ENCODE data around the gene STK16. TPM values are rescaled to one million over a fixed set of nuclear protein-coding genes. Genes with fewer than 3 reads are reported as not detected.

Gene STK16
- total RNA-seq, 1 donor from 2014 or later, result 31.0 TPM

DNA sequence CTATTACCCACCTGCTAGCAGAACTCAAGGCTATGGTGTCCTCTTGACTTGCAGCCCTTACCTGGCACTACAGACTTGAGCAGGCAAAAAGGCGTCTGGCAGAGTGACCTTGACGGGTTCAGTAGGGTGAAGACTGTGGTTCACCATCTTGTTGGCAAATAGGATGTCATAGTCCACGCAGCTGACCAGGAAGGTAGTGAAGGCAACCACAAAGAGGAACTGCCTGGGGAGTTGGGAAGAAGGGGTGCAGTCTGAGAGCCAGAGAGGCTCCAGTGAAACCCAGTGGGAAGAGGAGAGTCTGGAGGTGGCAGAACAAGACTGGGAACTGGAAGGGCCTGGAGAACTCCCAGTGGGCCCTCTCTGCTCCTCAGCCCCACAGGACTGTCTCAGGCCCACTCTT, 19.9 kb upstream of the STK16 start:
- ChIA-PET CTCF (no interaction called here), POLR2A (interaction anchor here (7.8 kb wide), 1 partner anchor 24 kb away, joined by 287 read pairs; the partner anchor contains the start of genes GLB1L, STK16, TUBA4A and TUBA4B)
- DNase-seq (no peak), ATAC-seq (ENCODE audit: low read depth) (no peak)
- Mint-ChIP-seq H3K4me3 (no peak overlapping the region), H3K27ac (no peak overlapping the region), H3K27me3 (no peaks in the 10 kb centered on the region), H3K36me3 (ENCODE audit: low read depth) (peaks cover 64% of the 10 kb centered on the region), H3K4me1 (peaks cover 26% of the 10 kb centered on the region), H3K9me3 (no peaks in the 10 kb centered on the region)
- intact Hi-C loops (cut with micrococcal nuclease), result no loop called here
- TF ChIP-seq, protein P1, sequence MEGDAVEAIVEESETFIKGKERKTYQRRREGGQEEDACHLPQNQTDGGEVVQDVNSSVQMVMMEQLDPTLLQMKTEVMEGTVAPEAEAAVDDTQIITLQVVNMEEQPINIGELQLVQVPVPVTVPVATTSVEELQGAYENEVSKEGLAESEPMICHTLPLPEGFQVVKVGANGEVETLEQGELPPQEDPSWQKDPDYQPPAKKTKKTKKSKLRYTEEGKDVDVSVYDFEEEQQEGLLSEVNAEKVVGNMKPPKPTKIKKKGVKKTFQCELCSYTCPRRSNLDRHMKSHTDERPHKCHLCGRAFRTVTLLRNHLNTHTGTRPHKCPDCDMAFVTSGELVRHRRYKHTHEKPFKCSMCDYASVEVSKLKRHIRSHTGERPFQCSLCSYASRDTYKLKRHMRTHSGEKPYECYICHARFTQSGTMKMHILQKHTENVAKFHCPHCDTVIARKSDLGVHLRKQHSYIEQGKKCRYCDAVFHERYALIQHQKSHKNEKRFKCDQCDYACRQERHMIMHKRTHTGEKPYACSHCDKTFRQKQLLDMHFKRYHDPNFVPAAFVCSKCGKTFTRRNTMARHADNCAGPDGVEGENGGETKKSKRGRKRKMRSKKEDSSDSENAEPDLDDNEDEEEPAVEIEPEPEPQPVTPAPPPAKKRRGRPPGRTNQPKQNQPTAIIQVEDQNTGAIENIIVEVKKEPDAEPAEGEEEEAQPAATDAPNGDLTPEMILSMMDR (IDR thresholded peaks at IDR 0.05), result no peak

DNA sequence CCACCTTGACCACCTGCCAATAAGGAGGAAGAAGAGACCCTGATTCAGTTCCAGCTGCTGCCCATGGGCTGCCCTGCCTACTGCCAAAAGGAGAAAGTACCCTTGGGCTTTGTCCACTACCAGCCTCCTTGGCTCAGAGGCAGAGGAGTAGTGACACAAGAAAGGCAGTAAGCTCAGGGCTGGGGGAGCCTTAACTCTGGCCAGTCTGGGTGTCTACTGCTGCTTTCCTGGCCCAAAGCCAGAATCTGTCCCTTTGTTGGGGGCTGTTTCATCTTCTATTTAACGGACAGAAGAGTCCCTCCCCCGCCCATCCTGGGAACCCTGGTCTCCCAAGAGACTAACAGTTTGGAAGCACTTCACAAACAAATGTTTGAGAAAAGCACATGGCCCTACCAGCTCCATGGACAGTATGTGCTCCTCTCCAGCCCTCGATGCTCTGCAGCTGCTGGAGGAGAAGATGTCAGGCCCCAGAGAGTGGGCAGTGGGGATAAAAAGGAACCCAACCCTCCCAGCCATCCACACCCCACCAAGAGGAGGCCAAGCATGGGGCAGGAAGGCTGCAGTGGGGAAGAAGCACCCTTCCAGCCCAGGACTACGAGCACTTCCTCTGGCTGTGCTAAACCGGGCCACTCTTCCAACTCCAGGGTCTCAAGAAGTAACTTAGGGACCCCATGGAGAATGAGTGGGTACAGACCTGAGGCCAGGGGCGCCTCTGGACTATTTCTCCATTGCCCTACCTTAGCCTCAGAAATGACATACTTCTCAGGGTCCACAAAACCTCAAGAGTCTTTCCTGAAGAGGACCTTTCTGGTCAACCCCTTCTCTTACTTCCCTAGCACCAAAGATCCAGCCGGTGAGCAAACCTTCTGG, 17.0 kb upstream of the STK16 start:
- Mint-ChIP-seq H3K4me1 (peaks cover 43% of the 10 kb centered on the region), H3K27me3 (no peaks in the 10 kb centered on the region), H3K36me3 (ENCODE audit: low read depth) (peaks cover 58% of the 10 kb centered on the region), H3K4me3 (peak overlapping the region; percentile 77), H3K27ac (no peak overlapping the region), H3K9me3 (no peaks in the 10 kb centered on the region)
- intact Hi-C loops (cut with micrococcal nuclease), result no loop called here
- TF ChIP-seq, protein P1 (IDR thresholded peaks at IDR 0.05), result no peak
- no peak for ATAC-seq (ENCODE audit: low read depth)
- CTCF ChIA-PET, result interaction anchor here (1.4 to 2.4 kb wide), 5 partner anchors 21 to 66 kb away, joined by 4 to 19 read pairs (median 7); partner anchors contain the start of genes DNAJB2 and TUBA4A
- POLR2A ChIA-PET, result interaction anchor here (0.7 to 7.8 kb wide), 13 partner anchors 9 to 999 kb away, joined by 3 to 287 read pairs (median 9); partner anchors contain the start of genes ABCB6, CNPPD1, DNAJB2 and DNPEP
- DNase-seq, result no peak

DNA sequence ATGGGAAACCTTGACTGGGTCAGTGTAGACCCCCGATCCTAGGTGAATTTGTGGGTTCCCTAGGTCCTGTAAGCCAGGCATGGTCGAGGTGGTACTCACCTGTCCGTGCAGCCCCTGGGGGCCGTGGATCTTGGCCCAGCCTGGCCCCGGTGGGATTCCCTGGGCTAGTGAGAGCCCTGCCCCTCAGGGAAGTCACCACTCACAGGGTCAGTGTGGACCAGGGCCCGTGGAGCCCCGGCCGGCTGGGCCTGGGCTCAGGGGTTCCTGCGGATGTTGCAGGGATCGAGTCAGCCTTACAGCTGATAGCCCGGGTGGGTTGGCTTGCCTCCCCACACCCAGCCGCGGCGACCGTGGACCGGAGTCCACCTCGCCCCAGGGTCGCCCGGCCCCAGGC, 16.4 kb upstream of the STK16 start:
- POLR2A ChIA-PET, result interaction anchor here (0.7 to 7.8 kb wide), 13 partner anchors 10 to 999 kb away, joined by 3 to 287 read pairs (median 10); partner anchors contain the start of genes ABCB6, CNPPD1, DNAJB2 and DNPEP
- no peak for ATAC-seq (ENCODE audit: low read depth)
- TF ChIP-seq, protein P1 (IDR thresholded peaks at IDR 0.05), result no peak
- H3K4me3 Mint-ChIP-seq, result peak overlapping the region; percentile 77
- no peaks in the 10 kb centered on the region for H3K27me3 Mint-ChIP-seq
- CTCF ChIA-PET, result interaction anchor here (1.2 to 2.4 kb wide), 5 partner anchors 16 to 66 kb away, joined by 3 to 19 read pairs (median 7); partner anchors contain the start of genes DNAJB2, GLB1L, STK16 and TUBA4A
- peaks cover 58% of the 10 kb centered on the region for H3K36me3 Mint-ChIP-seq (ENCODE audit: low read depth)
- intact Hi-C loops (cut with micrococcal nuclease), result loop anchor here (1.0 kb wide), 10 partner anchors 11 to 159 kb away; partner anchors contain the start of genes ABCB6, DNAJB2, GLB1L and NHEJ1
- no peak overlapping the region for H3K27ac Mint-ChIP-seq
- H3K4me1 Mint-ChIP-seq, result peaks cover 43% of the 10 kb centered on the region
- no peaks in the 10 kb centered on the region for H3K9me3 Mint-ChIP-seq
- DNase-seq, result no peak

DNA sequence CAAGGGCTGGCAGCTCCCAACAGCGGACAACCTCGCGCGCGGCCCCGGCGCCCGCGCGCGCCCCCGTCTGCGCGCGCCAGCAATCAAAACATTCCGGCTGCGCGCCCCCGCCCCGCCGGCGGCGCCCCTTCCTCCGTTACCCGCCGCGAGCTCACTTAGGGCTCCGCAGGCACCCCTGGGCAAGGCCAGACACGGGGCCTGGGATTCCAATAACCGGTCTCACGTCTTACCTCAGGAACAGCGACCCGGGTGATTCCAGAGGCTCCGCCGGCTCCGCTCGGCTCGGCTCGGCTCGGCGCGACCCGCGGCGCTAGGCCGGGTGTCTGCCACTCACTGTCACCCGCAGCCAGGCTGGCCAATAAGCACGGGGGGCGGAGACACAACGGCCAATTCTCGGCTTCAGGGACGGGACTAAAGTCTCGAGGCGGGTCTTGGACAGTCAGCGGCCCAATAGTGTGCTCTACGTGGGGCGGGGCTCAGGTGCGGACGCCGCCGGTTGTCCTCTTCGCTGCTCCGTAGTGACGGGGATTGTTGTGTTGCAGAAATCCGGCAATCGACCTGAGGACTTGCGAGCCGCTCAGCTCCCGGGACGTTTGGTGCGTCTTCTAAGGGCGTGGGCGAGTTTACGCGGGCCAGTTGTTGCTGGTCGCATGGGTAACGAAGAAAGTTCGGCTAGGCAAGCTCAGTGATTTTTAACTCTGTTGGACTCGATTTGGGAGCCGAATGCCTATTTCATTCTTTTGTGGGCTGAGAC, 15.8 kb upstream of the STK16 start, which contains the start of the genes ANKZF1 and ATG9A:
ANKZF1 (plus strand) TSS at position 502 of the 754 bp plus-strand sequence. CDS start 452 bp downstream, outside the sequence.
ATG9A (minus strand) TSS at position 332 of the 754 bp plus-strand sequence. CDS start 1,612 bp downstream, outside the sequence.
- POLR2A ChIA-PET, result interaction anchor here (0.7 to 7.8 kb wide), 14 partner anchors 10 to 1000 kb away, joined by 3 to 287 read pairs (median 10); partner anchors contain the start of genes ABCB6, CNPPD1, DNAJB2 and DNPEP
- peak within 1 kb of the TSS; percentile 95 for H3K27ac Mint-ChIP-seq
- H3K9me3 Mint-ChIP-seq, result no peaks in the 10 kb centered on the region
- peak within 1 kb of the TSS; percentile 96 for H3K4me3 Mint-ChIP-seq
- CTCF ChIA-PET, result interaction anchor here (0.7 to 2.4 kb wide), 9 partner anchors 15 to 68 kb away, joined by 3 to 19 read pairs (median 4); partner anchors contain the start of genes CNPPD1, DNAJB2, GLB1L and STK16
- intact Hi-C loops (cut with micrococcal nuclease), result loop anchor here (1.0 kb wide), 10 partner anchors 11 to 159 kb away; partner anchors contain the start of genes ABCB6, DNAJB2, GLB1L and NHEJ1
- H3K27me3 Mint-ChIP-seq, result no peaks in the 10 kb centered on the region
- DNase-seq (peak; percentile 90), ATAC-seq (ENCODE audit: low read depth) (peak; percentile 97)
- H3K36me3 Mint-ChIP-seq (ENCODE audit: low read depth), result peaks cover 58% of the 10 kb centered on the region
- TF ChIP-seq, protein P1 (IDR thresholded peaks at IDR 0.05), result no peak
- peaks cover 43% of the 10 kb centered on the region for H3K4me1 Mint-ChIP-seq
